Subcutaneous adipose tissue (tissue), 4 donors: ENCODE measurements around the gene STRADA. TPM values are rescaled to one million over a fixed set of nuclear protein-coding genes. Genes with fewer than 3 reads are reported as not detected.

ENCODE experiments used
- CTCF ChIP-seq: fragments of 450-650 bp; IDR thresholded peaks from one replicate; pipeline ENCODE4 v1.5.1; 2016; ENCODE audit warnings: low read depth, mild to moderate bottlenecking, control low read depth, antibody characterized with exemption, moderate library complexity
- total RNA-seq, 4 donors: library from RNA; depleted of rRNA; stranded (reverse); fragments of >200 nt; gene quantifications; one replicate each; pipeline ENCODE4 v1.1.0, GENCODE V29; 2016

STRADA gene
- total RNA-seq, 4 donors from 2014 or later: 22.9 to 36.0 (median 31.8) TPM

GRCh38 chr17:63686138-63686685 lies 55.4 kb downstream of the STRADA start:
- no peak for TF ChIP-seq CTCF

GRCh38 chr17:63685578-63685977 lies 56.0 kb downstream of the STRADA start:
- no peak for TF ChIP-seq CTCF

- no peak for TF ChIP-seq CTCF
Measured at GRCh38 chr17:63685041-63685440, 56.6 kb downstream of the STRADA start.

- TF ChIP-seq CTCF: no peak
Measured at GRCh38 chr17:63682981-63683380, 58.6 kb downstream of the STRADA start.

GRCh38 chr17:63682441-63682840 lies 59.2 kb downstream of the STRADA start:
- no peak for TF ChIP-seq CTCF

GRCh38 chr17:63681530-63681929 lies 60.1 kb downstream of the STRADA start:
- no peak for TF ChIP-seq CTCF

- no peak for TF ChIP-seq CTCF
Measured at GRCh38 chr17:63680700-63681099, 60.9 kb downstream of the STRADA start.
